NCI-H345 (cell line): Measurements from ENCODE around the gene KIAA1210.
"Not testable (repeated sequence)": the region's sequence is repeated elsewhere in the genome, so short reads cannot be mapped to it uniquely, and the experiment has no call there.

ENCODE experiments used
- DNase-seq: peaks from one replicate; lab custom pipeline; 2025; lab: John Stamatoyannopoulos, UW

The KIAA1210 gene

GRCh38 chrX:119036107-119037029 lies 91.2 kb downstream of the KIAA1210 start:
- DNase-seq: no peak

- no peak for DNase-seq
Measured at GRCh38 chrX:119030990-119031389, 96.6 kb downstream of the KIAA1210 start.

GRCh38 chrX:119029656-119030055 lies 98.0 kb downstream of the KIAA1210 start:
- DNase-seq: not testable (repeated sequence)

- no peak for DNase-seq
Measured at GRCh38 chrX:119028733-119029330, 98.8 kb downstream of the KIAA1210 start.
